HG02571 (cell line): ENCODE results near the gene SLC38A11.
"Not testable (repeated sequence)": the region's sequence is repeated elsewhere in the genome, so short reads cannot be mapped to it uniquely, and the experiment has no call there.

ENCODE experiments used
- ATAC-seq: cut with Tn5 transposase; IDR thresholded peaks from one replicate; pipeline ENCODE4 v1.9.1; 2021; ENCODE audit warnings: mild to moderate bottlenecking, moderate library complexity; ENCODE audit not compliant: unreplicated experiment

The SLC38A11 gene

DNA sequence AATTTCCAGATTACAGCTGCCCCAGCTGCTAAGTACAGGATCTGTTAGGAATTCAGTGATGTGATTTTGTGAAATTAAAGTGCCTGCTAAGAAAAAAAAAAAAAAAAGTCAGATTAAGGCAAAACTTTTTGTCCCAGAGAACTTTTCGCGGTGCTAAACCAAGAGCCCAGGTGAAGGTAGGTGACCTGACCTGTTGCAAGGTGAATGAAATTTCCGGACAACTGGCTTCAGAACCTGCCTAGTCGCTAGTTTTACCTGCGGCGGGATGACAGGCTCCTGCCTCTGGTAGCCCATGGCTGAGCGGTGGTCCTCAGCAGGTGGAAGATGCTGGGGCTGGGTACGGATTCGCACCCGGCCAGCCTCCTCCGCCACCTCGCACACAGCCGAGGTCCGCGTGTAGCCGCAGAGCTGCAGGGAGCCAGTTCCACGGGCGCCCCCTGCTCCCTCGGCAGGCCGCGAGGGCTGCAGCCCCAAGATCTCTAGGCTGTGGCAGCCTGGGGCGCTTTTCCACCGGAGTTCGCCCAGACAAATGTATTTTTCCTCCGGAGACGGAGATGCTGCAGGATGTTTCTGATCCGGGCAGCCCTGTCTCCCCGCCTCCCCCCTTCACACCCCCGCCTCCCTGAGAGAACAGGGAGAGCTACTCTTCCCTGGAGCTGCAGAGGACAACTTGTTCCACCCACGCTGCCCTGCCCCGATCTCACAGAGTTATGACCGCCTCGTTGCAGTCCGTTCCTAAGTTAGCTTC, at the start of gene SLC38A11:
SLC38A11 (minus strand) TSS at position 572 of the 748 bp plus-strand sequence; CDS start at position 294, 278 bp downstream.
- no peak for ATAC-seq

DNA sequence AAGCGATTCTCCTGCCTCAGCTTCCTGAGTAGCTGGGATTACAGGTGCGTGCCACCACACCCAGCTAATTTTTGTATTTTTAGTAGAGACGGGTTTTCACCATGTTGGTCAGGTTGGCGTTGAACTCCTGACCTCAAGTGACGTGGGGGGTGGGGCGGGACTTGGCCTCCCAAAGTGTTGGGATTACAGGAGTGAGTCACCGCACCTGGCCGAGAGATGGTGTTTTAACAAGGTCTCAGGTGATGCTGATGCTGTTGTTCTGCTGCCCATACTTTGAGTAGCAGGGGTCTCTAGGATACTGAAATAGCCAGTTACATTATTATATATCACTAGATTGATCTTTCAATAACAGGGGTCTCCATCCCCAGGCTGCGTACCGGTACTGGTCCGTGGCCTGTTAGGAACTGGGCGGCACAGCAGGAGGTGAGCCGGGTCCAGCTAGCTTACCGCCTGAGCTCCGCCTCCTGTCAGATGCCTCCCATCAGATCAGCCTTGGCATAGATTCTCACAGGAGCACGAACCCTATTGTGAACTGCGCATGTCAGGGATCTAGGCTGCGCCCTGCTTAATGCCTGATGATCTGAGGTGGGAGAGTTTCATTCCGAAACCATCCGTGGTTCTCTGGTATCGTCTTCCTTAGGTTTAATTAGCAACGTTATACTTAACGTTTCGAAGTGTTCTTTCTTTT, 48.3 kb upstream of the SLC38A11 start:
- no peak for ATAC-seq

- no peak for ATAC-seq
Observed at GRCh38 chr2:165002638-165003037, 47.3 kb upstream of the SLC38A11 start.

GRCh38 chr2:164994664-164995299, 39.5 kb upstream of the SLC38A11 start:
- ATAC-seq, result not testable (repeated sequence)

DNA sequence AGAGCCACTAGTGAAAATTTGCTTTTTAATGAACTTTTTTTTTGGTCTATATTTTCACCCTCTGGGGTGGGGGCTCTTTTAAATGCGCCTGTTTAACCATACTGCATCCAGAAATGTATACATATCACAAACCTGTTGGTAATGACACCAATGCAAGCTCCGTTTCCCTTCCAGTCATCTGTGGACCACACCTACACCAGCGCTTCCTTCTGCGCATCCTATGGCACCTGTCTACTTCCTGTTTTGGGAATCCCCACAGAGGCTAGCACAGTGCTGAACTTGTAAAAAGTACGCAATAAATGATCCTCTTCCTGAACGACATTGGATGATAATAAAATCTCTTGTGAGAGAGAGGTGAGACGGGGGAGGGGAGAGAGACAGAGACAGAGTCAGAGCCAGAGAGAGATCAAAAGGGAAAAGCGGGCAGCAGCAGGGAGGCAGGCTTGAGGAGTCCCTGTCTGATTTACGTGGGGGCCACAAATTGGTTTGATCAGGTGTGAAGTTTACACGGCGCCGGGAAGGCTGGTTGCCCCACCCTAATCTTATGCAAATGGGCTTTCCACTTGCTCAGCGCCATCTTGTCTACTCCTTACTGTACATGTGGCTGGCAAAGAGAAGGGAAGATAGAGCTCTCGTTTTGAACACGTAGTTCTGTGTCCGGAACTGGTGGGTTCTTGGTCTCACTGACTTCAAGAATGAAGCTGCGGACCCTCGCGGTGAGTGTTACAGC, 38.1 kb upstream of the SLC38A11 start:
- ATAC-seq, result no peak

DNA sequence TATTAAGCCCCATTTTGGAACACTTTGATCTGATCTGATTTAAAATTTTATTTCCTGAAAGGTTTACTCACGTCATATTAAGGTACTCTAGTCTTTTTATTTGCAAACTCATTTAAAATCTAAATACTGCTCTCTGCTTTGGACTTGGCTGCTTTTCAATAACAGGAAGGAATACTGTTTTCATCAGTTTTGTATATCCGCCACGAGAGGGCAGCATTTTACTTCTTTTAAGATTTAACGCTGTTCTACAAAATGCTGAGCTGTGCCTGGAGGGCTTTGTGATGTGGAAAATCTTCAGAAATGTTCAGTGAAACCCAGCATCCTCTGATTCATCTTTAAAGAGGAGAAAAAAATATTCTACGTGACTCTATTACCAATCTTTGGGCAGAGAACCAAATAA, 37.5 kb upstream of the SLC38A11 start:
- ATAC-seq, result no peak

GRCh38 chr2:164992093-164992454, 36.7 kb upstream of the SLC38A11 start:
- ATAC-seq, result peak; percentile 21

DNA sequence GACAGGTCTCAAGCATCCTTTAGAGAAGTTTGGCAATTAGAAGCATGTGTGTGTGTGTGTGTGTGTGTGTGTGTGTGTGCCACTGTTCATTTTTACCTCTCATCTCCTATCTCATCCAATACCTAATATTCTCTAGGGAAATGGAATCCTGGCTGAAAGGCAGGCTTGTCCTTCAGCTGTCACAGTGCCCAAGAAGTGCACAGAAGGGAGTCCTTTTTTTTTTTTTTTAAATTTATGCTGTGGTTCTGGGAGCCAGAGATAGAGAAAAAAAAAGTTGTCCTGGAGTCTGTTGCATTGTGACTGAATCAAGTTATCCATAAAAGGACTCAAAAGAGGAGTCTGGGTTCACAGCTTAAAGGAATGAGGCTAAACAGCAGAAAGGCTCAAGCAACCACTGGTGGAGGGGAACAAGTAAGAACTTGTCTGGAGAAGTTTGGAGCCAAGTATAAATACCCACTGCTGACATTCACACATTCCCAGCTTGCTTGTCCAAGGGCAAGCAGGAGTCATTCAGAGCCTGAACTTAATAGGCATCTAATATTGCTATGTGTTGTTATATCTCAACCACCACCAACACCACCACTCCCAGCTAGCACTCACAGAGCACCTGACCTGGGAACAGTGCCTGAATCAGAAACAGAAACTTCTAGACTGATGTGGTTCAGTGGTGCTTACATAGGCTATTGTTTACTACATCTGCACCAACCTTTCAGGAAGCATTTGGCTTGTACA, 36.2 kb upstream of the SLC38A11 start:
- peak; percentile 65 for ATAC-seq

DNA sequence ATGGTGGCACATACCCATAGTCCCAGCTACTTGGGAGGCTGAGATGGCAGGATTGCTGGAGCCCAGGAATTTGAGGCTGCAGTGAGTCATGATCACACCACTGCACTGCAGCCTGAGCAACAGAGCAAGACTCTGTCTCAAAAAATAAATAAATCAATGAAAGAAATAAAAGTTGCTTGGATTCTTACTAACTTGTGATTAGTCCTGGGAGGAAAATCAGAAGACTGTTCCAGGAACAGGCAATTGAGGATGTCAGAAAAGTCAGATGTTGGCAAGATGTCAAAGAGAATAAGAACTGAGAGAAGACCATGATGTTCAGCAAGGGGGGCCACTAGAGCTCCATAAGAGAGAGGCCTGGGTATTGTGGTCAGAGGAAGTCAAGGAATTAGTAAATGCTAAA, 35.6 kb upstream of the SLC38A11 start:
- ATAC-seq, result not testable (repeated sequence)

GRCh38 chr2:164988805-164989204, 33.5 kb upstream of the SLC38A11 start:
- ATAC-seq, result not testable (repeated sequence)

DNA sequence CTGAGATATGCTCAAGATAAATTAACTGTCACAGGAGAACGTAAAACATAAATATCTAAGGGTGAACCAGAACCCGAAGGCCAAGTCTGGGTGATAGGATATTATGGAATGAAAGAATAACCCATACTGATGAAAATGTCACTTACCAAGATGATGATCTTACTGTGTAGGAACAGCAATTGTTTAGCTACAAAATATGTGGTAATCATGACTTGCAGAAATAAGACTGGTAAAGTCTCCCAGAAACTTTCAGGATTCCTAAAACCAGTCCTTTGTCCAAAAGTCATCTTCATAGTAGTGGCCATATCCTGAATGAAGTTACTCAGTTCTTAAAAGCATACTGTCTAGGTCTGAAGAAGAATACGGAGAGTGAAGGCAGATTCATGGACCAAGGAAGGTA, 30.7 kb upstream of the SLC38A11 start:
- ATAC-seq, result not testable (repeated sequence)

DNA sequence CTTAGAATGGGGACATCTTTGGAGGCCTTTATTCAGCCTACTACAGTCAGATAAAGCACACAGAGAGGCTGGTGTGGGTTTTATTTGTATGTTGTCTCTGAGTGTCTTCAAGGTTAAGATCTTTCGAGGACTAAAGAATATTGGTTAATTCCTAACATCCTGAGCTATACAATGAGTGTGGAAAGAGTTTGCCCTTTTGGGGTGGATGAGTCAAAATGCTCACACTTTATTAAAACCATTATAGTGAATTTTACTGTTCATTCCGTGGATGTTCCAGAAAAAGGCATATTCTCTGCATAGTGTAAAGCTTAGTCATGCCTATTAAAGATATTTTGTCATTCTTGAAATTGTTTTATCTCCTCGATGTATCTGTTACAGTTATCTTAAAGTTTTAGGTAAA, 29.1 kb upstream of the SLC38A11 start:
- no peak for ATAC-seq

GRCh38 chr2:164981217-164981990, 26.1 kb upstream of the SLC38A11 start:
- no peak for ATAC-seq

DNA sequence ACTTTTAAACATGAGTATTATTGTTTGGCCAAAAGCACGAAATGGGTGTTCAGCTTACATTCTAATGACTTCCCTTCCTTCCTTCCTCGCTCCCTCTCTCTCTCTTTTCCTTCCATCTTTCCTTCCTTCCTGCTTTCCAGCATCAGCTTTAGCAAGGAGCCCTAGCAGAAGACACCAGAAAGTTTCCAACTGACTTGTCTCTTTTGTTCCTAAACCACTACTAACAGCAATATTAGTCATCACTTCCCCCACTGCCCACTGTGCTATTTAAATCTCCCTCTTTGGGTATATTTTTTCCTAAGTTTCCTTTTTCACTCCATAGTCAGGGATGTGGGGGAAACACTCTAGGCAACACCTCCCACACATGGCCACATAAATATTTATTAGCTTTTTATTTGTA, 25.4 kb upstream of the SLC38A11 start:
- not testable (repeated sequence) for ATAC-seq

DNA sequence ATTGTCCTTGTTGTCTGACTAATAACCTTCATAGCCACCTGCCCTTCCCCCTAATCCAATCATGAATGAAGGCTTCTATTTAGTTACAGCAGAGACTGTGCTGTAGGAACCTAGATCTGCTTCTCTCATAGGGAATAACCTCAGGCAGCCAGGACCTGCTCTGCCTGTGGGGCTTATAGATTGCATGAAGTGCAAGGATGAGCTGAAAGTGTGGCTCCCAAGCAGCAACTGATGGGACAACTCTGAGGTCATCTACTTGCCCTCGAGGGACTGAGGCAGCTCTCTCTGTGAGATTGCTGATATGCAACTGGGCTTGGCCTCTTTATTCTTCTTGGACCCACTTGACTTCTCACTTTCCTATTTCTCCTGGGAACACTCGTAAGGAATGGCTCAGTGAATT, 23.8 kb upstream of the SLC38A11 start:
- ATAC-seq, result no peak

DNA sequence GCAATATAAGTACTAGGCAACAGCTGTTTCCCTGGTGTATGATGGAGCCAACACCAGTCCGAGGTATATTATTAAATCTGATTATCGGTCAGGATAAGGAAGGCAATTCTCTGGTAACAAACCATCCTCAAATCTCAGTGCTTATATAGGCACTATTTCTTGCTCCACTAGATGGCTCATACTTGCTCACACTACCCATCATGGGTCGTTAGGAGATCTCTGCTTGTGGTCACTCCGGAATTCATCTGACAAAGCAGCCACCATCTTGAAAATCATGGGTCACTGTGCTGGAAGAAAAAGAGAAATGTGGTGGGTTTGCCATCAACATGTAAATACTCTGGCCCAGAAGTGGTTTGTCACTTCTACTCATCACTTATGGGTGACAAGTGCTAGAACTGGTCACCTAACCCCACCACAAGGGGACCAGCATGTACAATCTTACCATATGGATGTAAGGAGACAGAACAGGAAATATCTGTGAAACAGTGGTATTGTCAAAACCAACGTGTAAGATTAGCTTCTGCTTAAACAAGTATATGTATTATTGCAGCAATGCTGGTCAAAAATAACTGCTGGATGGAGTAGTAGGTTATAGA, 21.6 kb upstream of the SLC38A11 start:
- ATAC-seq, result not testable (repeated sequence)

- no peak for ATAC-seq
Observed at GRCh38 chr2:164976301-164976700, 21.0 kb upstream of the SLC38A11 start.

GRCh38 chr2:164975891-164976290, 20.6 kb upstream of the SLC38A11 start:
- ATAC-seq, result no peak

DNA sequence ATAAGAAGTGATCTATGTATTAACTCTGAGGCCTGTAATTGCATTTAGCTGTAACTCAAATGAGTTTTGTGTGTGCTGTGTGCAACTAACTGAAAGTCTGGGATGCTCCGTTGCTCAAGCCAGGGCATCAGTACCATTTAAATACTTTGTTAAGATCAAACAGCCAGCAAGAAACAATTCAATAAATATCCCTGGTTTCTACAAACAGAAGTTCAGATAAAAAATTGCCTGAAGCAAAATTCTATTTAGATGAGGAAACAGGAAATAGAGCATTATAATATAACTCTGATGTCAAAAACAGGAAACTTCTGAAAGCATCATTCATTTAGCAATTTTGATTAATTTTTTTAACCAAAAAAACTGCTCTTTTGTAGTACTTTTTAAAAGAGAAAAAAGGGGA, 18.9 kb upstream of the SLC38A11 start:
- ATAC-seq, result no peak
